GM19035 (cell line): ENCODE measurements around the gene SHQ1.
"Not testable (repeated sequence)": the region's sequence is repeated elsewhere in the genome, so short reads cannot be mapped to it uniquely, and the experiment has no call there.

ENCODE experiments used
- ATAC-seq: cut with Tn5 transposase; IDR thresholded peaks from one replicate; pipeline ENCODE4 v1.9.1; 2021; ENCODE audit not compliant: unreplicated experiment

The SHQ1 gene

GRCh38 chr3:72722930-72723726 is 125.1 kb downstream of the SHQ1 start:
- peak; percentile 58 for ATAC-seq

GRCh38 chr3:72721683-72722381 is 126.4 kb downstream of the SHQ1 start:
- ATAC-seq = no peak

- no peak for ATAC-seq
Observed at GRCh38 chr3:72720566-72720965, 127.7 kb downstream of the SHQ1 start.

- ATAC-seq = no peak
Observed at GRCh38 chr3:72719137-72719536, 129.1 kb downstream of the SHQ1 start.

- not testable (repeated sequence) for ATAC-seq
Observed at GRCh38 chr3:72714135-72714534, 134.1 kb downstream of the SHQ1 start.

GRCh38 chr3:72710471-72710870 is 137.8 kb downstream of the SHQ1 start:
- not testable (repeated sequence) for ATAC-seq

- ATAC-seq = no peak
Observed at GRCh38 chr3:72708441-72708840, 139.8 kb downstream of the SHQ1 start.

GRCh38 chr3:72702997-72703396 is 145.2 kb downstream of the SHQ1 start:
- no peak for ATAC-seq

GRCh38 chr3:72702390-72702789 is 145.9 kb downstream of the SHQ1 start:
- no peak for ATAC-seq

GRCh38 chr3:72700106-72700505 is 148.1 kb downstream of the SHQ1 start:
- ATAC-seq = no peak

- no peak for ATAC-seq
Observed at GRCh38 chr3:72699631-72700030, 148.6 kb downstream of the SHQ1 start.
